HG03139 (cell line): ENCODE data around the gene ACTL6B.
"Not testable (repeated sequence)": the region's sequence is repeated elsewhere in the genome, so short reads cannot be mapped to it uniquely, and the experiment has no call there.

ENCODE experiments used
- ATAC-seq: cut with Tn5 transposase; IDR thresholded peaks from one replicate; pipeline ENCODE4 v1.9.1; 2021; ENCODE audit not compliant: unreplicated experiment

ACTL6B gene

GRCh38 chr7:100655908-100656674 is at the start of gene ACTL6B:
TSS of gene ACTL6B (minus strand) at chr7:100656448. CDS start at chr7:100656354, 94 bp downstream.
- ATAC-seq: no peak

DNA sequence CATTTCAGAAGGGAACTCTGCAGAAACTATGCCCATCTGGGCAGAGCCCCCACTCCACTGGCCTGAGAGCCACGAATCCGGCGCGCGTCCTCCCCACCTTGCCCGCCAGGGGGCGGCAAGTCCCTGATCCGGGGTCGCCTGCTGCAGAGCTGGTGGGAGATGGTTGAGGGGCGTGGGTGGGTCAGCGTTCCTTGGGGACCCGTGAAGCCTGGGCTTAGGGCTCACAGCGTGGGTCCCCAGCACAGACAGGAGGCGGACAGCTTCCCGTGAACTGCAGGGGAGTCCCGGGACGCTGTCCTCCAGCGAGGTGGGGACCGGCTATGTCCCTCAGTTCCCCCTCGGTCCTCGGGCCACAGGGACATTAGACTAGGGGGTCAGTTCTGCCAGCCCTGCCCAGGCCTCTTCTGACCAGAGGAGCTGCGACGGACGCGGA is 49.1 kb upstream of the ACTL6B start:
- ATAC-seq: peak; percentile 47

- ATAC-seq: not testable (repeated sequence)
Observed at GRCh38 chr7:100701089-100701488, 44.8 kb upstream of the ACTL6B start.

- no peak for ATAC-seq
Observed at GRCh38 chr7:100699018-100699417, 42.8 kb upstream of the ACTL6B start.

DNA sequence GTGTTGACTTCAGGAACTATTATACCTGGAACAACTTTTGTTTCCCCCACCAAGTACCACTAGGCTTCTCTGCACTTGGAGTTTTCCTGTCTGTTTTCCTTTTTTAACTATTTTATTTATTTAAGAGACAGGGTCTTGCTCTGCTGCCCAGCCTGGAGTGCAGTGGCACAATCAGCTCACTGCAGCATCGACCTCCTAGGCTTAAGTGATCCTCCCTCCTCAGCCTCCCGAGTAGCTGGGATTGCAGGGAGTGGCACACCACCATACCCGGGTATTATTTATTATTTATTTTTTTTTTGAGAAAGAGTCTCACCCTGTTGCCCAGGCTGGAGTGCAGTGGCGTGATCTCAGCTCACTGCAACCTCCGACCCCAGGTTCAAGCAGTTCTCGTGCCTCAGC is 39.9 kb upstream of the ACTL6B start:
- no peak for ATAC-seq

DNA sequence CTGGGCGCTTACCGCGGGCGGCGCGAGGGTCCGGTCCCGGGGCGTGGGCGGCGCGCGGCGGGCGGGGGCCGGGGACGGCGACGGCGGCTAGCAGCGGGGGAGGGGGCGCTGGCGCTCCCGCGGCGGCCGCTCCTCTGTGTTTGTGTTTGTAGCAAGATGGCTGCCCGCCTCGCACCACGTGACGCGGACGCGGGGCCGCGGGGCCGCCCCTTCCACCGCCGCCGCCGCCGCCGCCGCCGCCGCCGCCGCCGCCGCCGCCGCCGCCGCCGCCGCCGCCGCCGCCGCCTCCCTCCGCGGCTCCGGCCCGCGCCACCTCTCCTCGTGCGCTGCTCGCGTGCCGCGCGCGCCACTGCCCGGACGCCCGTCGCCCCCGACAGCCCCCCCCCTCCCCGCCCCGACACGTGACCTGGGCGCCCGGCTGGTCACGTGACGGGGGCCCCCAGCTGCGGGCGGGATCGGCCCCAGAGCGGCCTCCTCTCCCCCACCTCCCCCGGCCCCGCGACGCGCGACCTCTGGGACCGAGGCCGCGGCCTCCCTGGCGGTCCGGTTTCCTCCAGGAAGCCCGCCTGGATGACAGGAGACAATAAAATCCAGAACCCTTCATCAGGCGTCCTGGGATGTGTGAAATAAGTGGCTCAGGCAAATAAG is 38.0 kb upstream of the ACTL6B start, which contains the start of gene GIGYF1:
GIGYF1 (minus strand) TSS at position 153 of the 648 bp plus-strand sequence. CDS start 6,012 bp downstream, outside the sequence.
- ATAC-seq: no peak

GRCh38 chr7:100693312-100694097 is 37.3 kb upstream of the ACTL6B start:
- no peak for ATAC-seq

DNA sequence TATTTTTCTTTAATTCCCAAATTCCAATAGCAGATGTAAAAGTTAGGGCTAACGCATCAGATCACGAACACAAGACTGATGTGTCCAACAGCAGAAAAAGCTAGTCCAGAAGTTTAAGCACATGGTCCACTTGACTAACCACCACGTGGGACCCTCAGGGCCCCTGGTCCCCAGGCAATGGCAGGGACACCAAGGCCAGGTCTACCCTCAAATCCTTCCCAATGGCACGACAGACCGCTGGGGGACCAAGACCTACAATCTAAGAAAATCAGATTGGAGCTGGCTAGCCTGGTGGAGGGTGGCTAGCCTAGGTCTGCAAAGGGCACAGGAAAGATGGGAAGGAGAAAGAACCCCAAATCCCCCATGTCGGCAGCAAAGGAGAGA is 36.3 kb upstream of the ACTL6B start:
- ATAC-seq: no peak

- ATAC-seq: peak; percentile 34
Observed at GRCh38 chr7:100691676-100692577, 35.7 kb upstream of the ACTL6B start.

GRCh38 chr7:100689230-100690135 is 33.2 kb upstream of the ACTL6B start:
- no peak for ATAC-seq

DNA sequence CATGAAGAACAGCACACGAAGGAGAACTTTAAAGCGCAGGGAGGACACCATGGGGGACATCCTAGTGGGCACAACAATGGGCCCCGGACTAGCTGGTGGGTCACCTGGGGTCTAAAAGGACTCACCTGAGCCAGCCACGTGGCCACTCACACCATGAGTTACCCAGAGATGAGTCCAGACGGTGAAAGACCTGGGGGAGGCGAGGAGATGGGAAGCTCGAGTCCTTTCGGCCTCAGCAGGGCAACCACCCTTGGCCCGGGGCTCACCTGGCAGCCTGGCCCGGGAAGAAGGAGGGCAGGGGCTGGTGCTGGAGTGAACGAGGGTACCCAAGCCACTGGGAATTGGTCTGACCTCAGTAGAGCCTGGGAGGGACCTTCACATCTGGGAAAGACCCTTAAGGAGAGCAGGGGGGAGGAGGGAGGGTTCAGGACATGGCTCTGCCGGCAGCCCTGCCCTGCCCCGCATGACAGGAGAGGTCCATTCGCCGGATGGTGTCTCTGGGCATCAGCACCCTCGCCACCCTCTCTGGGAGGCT is 32.1 kb upstream of the ACTL6B start:
- ATAC-seq: no peak

- ATAC-seq: no peak
Observed at GRCh38 chr7:100687751-100688300, 31.6 kb upstream of the ACTL6B start.

DNA sequence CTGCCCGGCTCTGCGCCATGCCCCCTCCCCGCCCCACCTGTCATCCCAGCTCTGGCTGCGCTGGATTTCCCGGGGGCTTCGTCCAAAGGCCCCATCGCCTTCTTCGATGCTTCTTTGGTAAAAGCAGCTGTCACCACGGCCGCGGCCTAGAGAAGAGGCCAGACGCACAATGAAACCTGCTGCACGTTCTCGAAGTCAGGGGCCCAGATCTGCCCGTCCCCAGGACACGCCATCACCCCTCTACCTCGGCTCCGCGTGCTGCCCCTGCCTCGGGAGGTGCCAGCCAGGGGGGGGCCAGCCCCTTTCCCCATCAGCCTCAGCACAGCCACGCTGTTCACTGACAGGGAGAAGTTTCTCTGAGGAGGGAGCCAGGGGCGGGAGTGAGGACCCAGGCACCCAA is 31.0 kb upstream of the ACTL6B start:
- no peak for ATAC-seq

DNA sequence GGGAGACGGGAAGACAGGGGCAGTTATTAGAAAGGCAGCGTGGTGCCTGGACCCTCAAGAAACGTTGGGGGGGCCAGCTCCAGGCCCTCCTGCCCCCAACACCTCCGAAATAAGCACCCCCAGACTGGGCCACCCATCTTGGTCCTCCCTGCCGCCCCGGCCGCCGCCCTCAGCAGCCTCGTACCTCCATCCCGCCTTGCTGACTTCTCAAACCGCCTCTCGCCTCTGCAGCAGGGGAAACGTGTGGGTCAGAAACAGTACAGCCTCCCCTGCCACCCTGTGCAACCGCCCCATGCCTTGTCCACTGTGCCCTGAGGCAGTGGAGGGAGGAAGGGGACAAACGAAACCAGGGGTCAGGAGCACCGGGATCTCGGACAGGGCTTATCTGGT is 30.6 kb upstream of the ACTL6B start:
- no peak for ATAC-seq

DNA sequence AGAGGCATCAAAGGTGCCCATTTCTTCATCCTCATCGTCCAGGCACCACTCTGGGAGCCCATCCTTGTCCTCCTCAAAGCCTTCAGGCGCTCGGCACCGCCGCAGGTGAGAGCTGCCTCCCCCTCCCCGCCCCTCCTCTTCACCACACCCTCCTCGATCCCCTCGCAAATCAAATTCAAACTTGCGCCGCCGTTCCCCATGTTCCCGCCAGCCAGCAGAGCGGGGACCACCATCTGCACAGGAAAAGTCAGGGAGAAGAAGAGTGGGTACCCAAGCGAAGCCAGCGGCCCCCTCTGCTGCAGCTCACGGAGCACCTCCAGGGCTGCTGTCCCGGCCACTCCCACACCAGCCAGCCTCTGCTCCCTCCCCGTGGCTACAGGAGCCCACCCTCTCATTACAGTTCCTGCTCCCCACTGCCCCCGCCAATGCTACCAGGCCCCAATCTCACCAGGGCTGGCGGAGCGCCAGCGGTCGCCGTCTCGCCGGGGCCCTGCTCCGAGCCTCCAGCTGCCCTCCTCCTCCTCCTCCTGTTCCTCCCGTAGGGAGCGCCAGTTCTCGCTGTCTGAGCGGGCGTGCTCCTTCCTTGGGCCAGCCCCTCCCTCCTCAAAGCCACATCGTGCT is 30.1 kb upstream of the ACTL6B start:
- ATAC-seq: no peak

DNA sequence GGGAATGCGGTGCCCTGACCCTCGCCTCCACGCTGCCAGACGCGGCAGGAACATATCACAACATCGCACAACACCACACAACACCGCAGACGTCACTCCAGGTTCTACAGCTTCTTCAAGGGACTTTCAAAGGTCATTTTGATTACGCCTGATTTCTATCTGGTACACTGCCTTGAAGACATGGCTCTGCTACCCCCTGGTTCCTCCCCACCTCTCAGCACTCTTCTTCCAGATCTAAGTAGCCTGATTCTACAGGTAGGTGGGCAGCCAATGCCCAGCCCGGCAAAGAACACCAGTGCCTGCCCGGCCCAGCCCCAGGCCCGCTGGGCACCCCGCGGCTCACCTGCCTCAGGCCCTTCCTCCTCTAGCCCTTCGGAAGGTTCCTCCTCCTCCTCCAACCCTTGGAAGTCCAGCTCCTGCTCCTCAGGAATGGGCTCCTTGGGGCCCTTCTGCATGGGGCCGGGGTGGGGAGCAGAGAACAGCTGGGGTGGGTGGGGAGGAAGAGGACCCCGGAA is 29.4 kb upstream of the ACTL6B start:
- no peak for ATAC-seq

- ATAC-seq: no peak
Observed at GRCh38 chr7:100685049-100685605, 28.9 kb upstream of the ACTL6B start.

DNA sequence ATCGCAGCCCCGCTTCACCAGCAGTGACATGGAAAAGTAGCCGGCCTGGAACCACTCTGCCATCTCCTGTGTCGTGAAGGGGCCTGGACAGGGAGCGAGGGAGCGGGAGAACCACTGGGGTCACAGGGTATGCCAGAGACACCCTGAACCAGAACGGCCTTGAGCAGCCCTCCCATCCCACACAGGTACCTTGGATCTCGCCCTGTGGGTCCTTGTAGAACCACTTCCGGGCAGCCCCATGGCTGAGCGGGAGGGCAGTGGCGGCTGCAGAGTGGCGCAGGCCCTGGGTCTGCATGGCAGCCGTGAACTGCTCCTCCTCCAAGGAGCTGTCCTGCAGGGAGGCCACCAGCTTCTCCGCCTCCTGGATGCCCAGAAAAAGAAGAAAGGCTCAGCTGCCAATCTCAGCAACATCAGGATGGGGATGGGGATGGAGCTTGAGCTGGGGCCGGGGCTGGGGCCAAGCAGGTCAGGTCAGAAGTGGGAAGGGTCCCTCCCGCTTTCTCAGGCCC is 28.3 kb upstream of the ACTL6B start:
- no peak for ATAC-seq
